GM19397 (cell line): Measurements from ENCODE around the gene OGG1.
A peak's percentile ranks its signal among the peaks of the same experiment; 100 is the strongest.

ENCODE experiments used
- ATAC-seq: cut with Tn5 transposase; IDR thresholded peaks from one replicate; pipeline ENCODE4 v1.9.1; 2021; ENCODE audit warnings: mild to moderate bottlenecking, moderate library complexity; ENCODE audit not compliant: unreplicated experiment

OGG1 gene

DNA sequence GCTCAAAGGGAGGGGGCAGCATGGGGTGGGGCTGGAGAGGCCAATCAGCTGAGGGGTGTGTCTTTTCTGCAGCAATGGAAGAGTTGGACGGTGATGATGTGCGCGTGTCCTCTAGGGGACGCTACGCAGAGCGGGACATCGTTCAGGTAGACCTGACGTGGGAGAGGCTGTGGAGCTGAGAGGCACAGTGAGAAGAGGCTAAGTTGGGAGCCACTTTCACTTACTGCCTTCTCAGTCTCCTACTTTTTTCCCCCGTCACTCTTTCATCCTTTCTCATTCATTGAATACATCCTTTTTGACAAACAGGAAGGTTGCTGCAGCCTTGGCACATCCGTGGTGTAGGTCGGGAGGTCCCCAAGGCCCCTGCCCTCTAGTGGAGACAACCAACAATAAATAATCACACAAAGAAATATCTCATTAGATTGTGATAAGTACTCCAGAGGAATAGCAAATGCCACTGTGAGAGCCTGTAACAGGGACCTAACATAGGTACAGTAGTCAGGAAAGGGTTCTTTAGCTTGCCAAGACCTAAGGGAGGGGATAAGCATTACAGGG is 22.6 kb upstream of the OGG1 start:
- ATAC-seq = no peak

DNA sequence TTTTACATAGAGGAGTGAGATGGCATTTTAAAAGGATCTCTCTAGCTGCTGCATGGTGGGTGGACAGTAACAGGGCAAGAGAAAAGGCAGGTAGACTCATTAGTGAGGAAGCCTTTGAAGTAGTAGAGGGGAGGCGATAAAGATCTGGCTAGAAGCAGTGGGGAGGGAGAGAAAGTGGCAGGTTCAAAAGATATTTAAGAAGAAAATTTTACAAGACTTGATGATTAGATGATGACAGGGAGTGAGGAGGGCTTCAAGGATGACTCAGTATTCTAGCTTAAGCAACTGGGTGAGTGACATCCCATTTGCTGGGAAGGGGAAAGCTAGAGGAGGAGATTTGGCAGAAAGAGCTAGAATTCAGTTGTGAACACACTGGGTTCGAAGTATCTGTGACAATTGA is 22.0 kb upstream of the OGG1 start:
- no peak for ATAC-seq

DNA sequence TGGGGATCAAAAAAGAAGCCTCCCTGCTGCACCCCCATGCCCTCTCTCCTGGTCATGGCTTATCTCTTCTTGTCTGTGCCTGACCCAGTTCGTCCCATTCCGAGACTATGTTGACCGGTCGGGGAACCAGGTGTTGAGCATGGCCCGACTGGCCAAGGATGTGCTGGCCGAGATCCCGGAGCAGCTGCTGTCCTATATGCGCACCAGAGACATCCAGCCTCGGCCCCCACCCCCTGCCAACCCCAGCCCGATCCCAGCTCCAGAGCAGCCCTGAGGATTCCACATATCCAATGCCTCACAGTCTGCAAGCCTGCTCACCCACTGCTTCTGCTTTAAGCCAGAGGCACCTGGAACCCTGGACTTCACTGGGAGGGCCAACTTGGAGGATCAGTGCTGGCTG is 20.3 kb upstream of the OGG1 start:
- no peak for ATAC-seq

DNA sequence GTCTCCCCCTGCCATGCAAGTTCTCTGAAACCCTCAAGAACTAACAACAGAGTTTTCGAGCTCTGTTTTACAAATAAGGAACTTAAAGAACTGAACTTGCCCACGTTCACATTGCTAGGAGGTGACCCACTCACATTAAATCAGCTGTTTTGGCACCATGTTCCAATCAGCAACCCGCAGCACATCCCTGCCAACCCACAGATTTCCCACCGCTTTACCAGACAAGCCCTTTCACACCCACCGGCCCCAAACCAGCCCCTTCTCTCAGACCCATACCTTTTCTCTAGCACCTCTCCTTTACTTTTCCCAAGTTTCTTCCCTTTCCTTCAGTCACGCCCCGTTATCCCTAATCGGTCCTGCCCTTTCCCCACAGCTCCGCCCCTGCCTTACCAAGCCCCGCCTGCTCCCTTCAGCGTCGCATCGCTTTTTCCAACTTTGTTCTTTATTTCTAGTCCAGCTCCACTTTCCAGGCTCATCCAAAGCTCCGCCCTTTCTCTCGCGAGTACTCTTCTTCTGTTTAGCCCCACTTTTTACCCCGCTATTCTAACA is 19.0 kb upstream of the OGG1 start:
- peak; percentile 36 for ATAC-seq

DNA sequence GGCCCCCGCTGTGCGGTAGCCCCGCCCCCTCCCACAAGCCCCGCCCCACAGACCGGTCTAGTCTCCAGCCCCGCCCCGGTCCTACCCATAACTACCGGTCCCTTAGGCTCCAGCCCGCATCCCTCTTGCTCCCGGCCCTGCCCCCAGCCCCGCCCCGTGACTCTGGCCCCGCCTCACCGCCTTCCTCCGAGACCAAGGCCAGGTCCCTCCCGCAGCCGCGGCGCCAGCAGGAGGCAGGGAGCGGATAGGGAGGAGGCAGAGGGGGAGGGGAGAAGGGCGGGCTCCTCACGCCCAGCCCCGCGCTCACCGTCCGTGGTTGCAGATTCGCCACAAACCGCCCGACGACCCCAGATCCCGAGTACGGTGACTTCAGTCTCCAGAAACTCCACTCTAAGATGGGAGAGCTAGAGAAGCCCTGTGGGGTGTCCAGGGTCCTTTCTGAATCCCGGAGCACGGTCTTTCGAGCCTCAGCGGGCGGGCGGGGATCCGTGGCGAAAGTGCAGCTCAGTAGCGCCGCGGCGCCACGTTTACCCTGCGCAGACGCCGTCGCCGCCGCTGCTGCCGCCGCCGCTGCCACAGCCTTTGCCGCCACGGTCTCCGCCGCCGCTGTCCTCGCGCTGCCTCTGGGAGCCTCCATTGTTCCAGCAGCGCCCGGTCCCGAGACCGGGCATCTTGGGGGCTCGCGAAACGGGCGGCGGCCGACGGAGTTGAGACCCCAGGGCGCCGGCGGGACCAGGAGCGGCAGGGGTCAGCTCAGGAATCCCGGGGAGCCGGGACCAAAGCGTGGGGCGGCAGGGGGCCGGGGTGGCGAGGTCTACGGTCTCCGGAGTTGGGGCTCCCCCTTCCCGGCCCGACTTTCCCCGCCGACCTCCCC is 18.3 kb upstream of the OGG1 start, which contains the start of gene BRPF1:
Gene BRPF1 (plus strand): TSS at position 530 of the 874 bp plus-strand sequence. CDS start 2,406 bp downstream, outside the sequence.
- ATAC-seq = peak; percentile 91

GRCh38 chr3:9732080-9732739 is 17.5 kb upstream of the OGG1 start:
- ATAC-seq = peak; percentile 5

GRCh38 chr3:9732740-9733115 is 17.0 kb upstream of the OGG1 start:
- no peak for ATAC-seq

DNA sequence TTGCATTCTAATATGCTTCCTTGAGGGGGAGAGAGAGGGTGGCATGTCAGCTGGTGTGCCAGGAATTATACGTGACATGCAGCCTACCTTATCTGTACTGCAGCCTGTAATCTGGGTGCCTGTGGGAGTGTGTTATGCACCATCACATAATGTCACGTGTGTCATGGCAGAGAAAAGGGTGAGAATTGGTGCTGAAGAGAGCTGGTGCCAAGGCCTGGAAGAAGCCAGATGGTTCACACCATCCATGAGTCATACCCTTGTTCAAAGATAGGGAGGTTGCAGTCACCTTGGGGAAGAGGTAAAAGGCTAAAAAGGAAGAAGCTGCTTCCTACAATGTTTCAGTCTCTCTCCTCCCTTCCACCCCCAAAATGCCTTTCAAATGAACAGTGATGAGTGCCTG is 12.9 kb upstream of the OGG1 start:
- ATAC-seq = no peak

- no peak for ATAC-seq
Observed at GRCh38 chr3:9739181-9739580, 10.6 kb upstream of the OGG1 start.

GRCh38 chr3:9742560-9742959 is 7.2 kb upstream of the OGG1 start:
- no peak for ATAC-seq

- no peak for ATAC-seq
Observed at GRCh38 chr3:9743548-9743947, 6.2 kb upstream of the OGG1 start.

GRCh38 chr3:9744162-9744561 is 5.6 kb upstream of the OGG1 start:
- no peak for ATAC-seq

GRCh38 chr3:9745521-9745920 is 4.2 kb upstream of the OGG1 start:
- no peak for ATAC-seq

- ATAC-seq = no peak
Observed at GRCh38 chr3:9746330-9746729, 3.4 kb upstream of the OGG1 start.

DNA sequence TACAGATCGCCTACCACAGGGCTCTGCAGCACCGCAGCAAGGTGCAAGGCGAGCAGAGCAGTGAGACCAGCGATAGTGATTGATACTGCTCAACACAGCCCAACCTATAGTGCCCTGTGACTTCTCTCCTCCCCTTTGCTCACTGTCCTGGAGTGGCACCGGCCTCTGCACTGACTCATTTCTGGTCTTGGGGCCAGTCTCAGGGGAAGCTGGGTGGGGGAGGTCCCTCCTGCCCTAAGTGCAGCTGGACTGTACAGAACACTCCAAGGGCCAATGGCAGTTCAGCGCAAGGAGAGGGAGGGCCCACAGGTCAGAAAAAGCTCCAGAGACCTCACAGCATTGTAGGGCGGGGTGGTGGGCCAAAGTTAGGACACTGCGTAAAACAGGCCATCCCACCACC is 2.5 kb upstream of the OGG1 start:
- no peak for ATAC-seq

DNA sequence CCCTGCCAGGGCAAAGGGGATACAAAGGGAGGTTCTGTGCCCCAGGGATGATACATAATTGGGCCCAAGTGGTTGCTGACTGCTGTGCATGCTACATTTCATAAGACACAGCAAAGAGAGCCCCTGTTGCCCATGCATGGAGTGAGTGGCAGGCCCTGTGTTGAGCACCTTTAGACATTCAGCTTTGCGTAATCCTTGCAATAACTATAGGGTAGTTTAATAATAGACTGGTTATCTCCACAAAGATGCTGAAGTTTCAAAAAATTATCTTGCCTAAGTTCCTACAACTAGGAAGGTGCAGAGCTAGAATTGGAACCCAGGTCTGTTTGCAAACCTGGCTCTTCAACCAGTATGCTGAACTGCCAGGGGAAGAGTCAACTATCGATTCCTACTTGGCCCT is 1.7 kb upstream of the OGG1 start:
- no peak for ATAC-seq

- no peak for ATAC-seq
Observed at GRCh38 chr3:9749296-9749644, 482 bp upstream of the OGG1 start.

- ATAC-seq = no peak
Observed at GRCh38 chr3:9750556-9751411, 1.0 kb downstream of the OGG1 start.

- ATAC-seq = no peak
Observed at GRCh38 chr3:9754678-9755077, 4.9 kb downstream of the OGG1 start.

DNA sequence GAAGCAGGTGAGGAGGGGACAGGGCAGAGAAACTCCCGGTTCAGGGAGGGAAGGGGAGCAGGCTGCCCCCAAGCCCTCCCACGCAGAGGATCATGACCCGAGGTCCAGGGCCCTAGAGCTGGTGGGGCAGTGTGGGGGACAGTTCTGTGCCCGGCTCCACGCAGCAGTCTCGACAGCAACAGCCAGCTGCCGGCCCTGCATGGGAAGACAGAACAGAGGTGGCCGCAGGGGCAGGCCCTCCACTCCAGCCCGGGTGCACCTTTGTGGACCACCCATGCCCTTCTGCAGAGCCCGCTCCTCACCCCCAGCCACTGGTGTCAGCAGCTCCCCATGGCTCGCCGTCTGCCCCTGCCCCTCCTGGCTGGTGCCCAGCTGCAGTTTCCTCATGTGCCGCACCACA is 7.7 kb downstream of the OGG1 start:
- no peak for ATAC-seq
